H1 (cell line): ENCODE data around the gene CARD16. TPM values are rescaled to one million over a fixed set of nuclear protein-coding genes. Genes with fewer than 3 reads are reported as not detected.

Experiments
- polyA plus RNA-seq, 7 experiments: library from polyadenylated mRNA; depleted of rRNA in 3 of 7; stranded (reverse) in 5 of 7; unstranded in 2 of 7; fragments of >200 nt in 5 of 7; fragments of 200-250 nt in 2 of 7; gene quantifications; 1 replicate in 5 of 7; 2 replicates in 1 of 7; 4 replicates in 1 of 7; pipeline versions ENCODE4 v1.2.1 to v1.2.3, GENCODE V29; 2011 to 2013; ENCODE audit warnings: missing spikeins in 2 of 7, mixed read lengths in 2 of 7
- total RNA-seq: library from RNA; stranded (reverse); fragmentation: NEBNext Ultra II Directional; extraction: Animal tissue kit (Norgen Biotek cat#: 25700); gene quantifications from 2 replicates; pipeline ENCODE4 v1.2.1, GENCODE V29; 2021

Gene CARD16
- total and polyA plus RNA-seq, 2 of the 8 experiments (the other 6 are each of a cell fraction or from before 2014, with no cell fraction given): not detected

Other genes starting within 250 kb of the CARD16 start
- gene CASP12, start 146.9 kb downstream of the CARD16 start, total RNA-seq: not detected in 2 replicates
- not detected in 2 replicates for gene CASP12, start 146.9 kb downstream of the CARD16 start, polyA plus RNA-seq (2011; rRNA removed)
- gene CASP4, start 76.8 kb downstream of the CARD16 start, total RNA-seq: not detected in 2 replicates
- 0.05 and 0.09 TPM in 2 replicates for gene CASP4, start 76.8 kb downstream of the CARD16 start, polyA plus RNA-seq (2011; rRNA removed)
- not detected in 2 replicates for gene CASP5, start 22.2 kb downstream of the CARD16 start, total RNA-seq
- not detected in 2 replicates for gene CASP5, start 22.2 kb downstream of the CARD16 start, polyA plus RNA-seq (2011; rRNA removed)
- gene CASP1, start 10.2 kb downstream of the CARD16 start, total RNA-seq: not detected in 2 replicates
- not detected in 2 replicates for gene CASP1, start 10.2 kb downstream of the CARD16 start, polyA plus RNA-seq (2011; rRNA removed)
- gene CARD18, start 94.4 kb upstream of the CARD16 start, total RNA-seq: not detected in 2 replicates
- not detected in 2 replicates for gene CARD18, start 94.4 kb upstream of the CARD16 start, polyA plus RNA-seq (2011; rRNA removed)